Heart right ventricle (tissue), 16 donors: ENCODE measurements around the gene PMEL. TPM values are rescaled to one million over a fixed set of nuclear protein-coding genes. Genes with fewer than 3 reads are reported as not detected.
"Not testable (repeated sequence)": the region's sequence is repeated elsewhere in the genome, so short reads cannot be mapped to it uniquely, and the experiment has no call there.

Experiments
- ATAC-seq, 8 donors: fragments of 200-7000 bp; cut with Tn5 transposase; one replicate each; pipeline ENCODE4 v1.9.1; 2020; ENCODE audit warnings: mild to moderate bottlenecking in 8 of 8, moderate library complexity in 8 of 8, moderate number of reproducible peaks in 1 of 8
- DNase-seq, 2 donors: peaks; one replicate each; pipeline ENCODE4 v3.0.0-alpha.2; 2020
- H3K27ac ChIP-seq, 10 donors: fragments of 200-600 bp; sonication (generic) in 2 of 10; one replicate each; pipeline versions ENCODE4 v1.5.0 to v1.8.0; 2020 to 2022; ENCODE audit warnings: mild to moderate bottlenecking in 3 of 10
- H3K27me3 ChIP-seq, 7 donors: fragments of 200-600 bp; one replicate each; pipeline ENCODE4 v1.8.0; 2021 to 2022; ENCODE audit warnings: mild to moderate bottlenecking in 2 of 7
- H3K36me3 ChIP-seq, 9 donors: fragments of 200-600 bp; sonication (generic) in 1 of 9; one replicate each; pipeline versions ENCODE4 v1.5.0 to v1.8.0; 2020 to 2022; ENCODE audit warnings: mild to moderate bottlenecking in 2 of 9
- H3K4me1 ChIP-seq, 9 donors: fragments of 200-600 bp; sonication (generic) in 1 of 9; one replicate each; pipeline versions ENCODE4 v1.5.0 to v1.8.0; 2020 to 2022; ENCODE audit warnings: mild to moderate bottlenecking in 4 of 9
- H3K4me3 ChIP-seq, 10 donors: fragments of 200-600 bp; sonication (generic) in 2 of 10; one replicate each; pipeline versions ENCODE4 v1.5.0 to v1.8.0; 2020 to 2022; ENCODE audit warnings: mild to moderate bottlenecking in 7 of 10, moderate library complexity in 2 of 10
- H3K9me3 ChIP-seq, 11 donors: fragments of 200-600 bp in 10 of 11; sonication (generic) in 2 of 11; one replicate each; pipeline versions ENCODE4 v1.5.0 to v1.8.0; 2013 to 2022; ENCODE audit warnings: mild to moderate bottlenecking in 2 of 11, control low read depth in 1 of 11, moderate library complexity in 1 of 11
- WGBS, 2 donors: extraction: QIAGEN DNeasy Blood & Tissue Kit; methylation state at CpG; one replicate each; pipeline ENCODE4 v1.1.7; 2013; ENCODE audit warnings: inconsistent platforms in 1 of 2; 5-methylcytosine and 5-hydroxymethylcytosine counted together
- intact Hi-C, 10 donors: fragments of 100-400 bp; cut with DNase I; formaldehyde crosslinking; loops; one replicate each; pipeline versions ENCODE4 v1.11.1 to v1.14.2; 2022
- polyA plus RNA-seq, 2 donors: library from polyadenylated mRNA; stranded (reverse); fragments of 200-250 nt; gene quantifications; one replicate each; pipeline ENCODE4 v1.2.3, GENCODE V29; 2013
- total RNA-seq, 10 donors: library from RNA; stranded (reverse); fragmentation: NEBNext Ultra II Directional in 3 of 10; extraction: Animal tissue kit (Norgen Biotek cat#: 25700) in 3 of 10; gene quantifications; one replicate each; pipeline versions ENCODE4 v1.2.1 to v1.2.4, GENCODE V29; 2021 to 2023
- TF ChIP-seq, protein P1 (sequence below), 9 donors: fragments of 200-600 bp; sonication (generic) in 2 of 9; IDR thresholded peaks; one replicate each; pipeline versions ENCODE4 v1.5.0 to v1.8.0; 2021 to 2022; ENCODE audit warnings: antibody characterized with exemption in 9 of 9, mild to moderate bottlenecking in 5 of 9, moderate library complexity in 1 of 9
- donor health status: Arrhythmogenic right ventricular cardiomyopathy.
- donor health status: ischemic (EF 13 %, LVEDD 7.1; RV severe dilation, severe dysfunction).
- donor health status: healthy with polysubstance abuse.
- donor health status: DM: no; HTN: yes; CAD: no.
- donor health status: DM: no; HTN: no; CAD: no.
- donor health status: ischemic (EF 25% LVEDD 6.9; RV normal size, moderate dysfunction).
- donor health status: ischemic (EF 25% LVEDD 5.7; RV mildly dilated, moderate dysfunction).
- donor health status: healthy.
- donor health status: DM: yes; HTN: yes; CAD: no.
- donor health status: Ischemic cardiomyopathy.
- donor health status: ischemic (EF 35%, LVEDD 5.7; RV mildly dilated, moderate dysfunction).
- donor health status: nonischemic (EF 11% LVEDD 7.7; RV severe dilation, severe dysfunction).
- donor health status: DM: yes; HTN: yes; CAD: no.
- donor health status: PGD.
- donor health status: ischemic (EF 29% LVEDD 5.4; RV normal size, mild dysfunction).
- donor health status: nonischemic (EF 23%, LVEDD 6.1; RV moderate dilation, normal function).

PMEL gene
- total and polyA plus RNA-seq, 12 donors = 0.26 to 1.3 (median 0.58) TPM

DNA sequence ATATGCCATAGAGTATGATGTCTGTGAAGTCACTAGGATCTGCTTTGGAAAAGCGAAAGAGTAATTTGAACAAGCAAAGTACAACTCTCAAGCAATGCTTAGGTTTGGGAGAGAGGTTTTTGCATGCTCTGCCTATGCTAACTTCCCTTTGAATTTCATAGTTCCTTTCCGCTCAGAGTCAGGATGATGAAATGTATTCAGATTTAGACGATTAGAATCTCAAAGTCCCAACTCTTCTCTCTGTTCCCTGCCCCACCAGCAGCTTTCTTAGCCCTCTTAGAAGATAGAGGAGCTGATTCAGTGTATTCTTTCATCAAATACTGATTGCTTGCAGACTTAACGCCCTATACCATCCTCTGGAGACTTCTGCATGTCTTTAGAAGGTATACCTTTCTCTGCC is 19.5 kb upstream of the PMEL start:
- intact Hi-C loops = no loop called here
- 91 to 93% methylated on average over 4 of the region's 4 CpGs for WGBS, 2 donors

DNA sequence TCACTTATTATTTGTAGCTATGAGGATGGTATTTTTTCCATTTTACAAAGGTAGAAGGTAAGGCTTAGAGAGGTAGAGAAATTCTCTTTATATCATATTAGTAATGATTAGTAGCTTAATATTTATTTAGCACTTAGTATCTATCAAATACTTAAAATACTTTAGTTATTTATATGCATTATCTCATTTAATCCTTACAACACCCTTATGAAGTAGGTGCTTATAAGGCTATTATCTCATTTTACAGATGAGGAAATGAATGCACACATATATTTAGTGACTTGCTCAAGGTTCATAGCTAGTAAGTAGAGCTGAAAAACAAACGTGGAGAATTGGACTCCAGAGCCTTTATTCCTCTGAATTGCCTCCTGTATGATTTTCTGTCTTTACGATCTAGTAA is 19.0 kb upstream of the PMEL start:
- TF ChIP-seq, protein P1, sequence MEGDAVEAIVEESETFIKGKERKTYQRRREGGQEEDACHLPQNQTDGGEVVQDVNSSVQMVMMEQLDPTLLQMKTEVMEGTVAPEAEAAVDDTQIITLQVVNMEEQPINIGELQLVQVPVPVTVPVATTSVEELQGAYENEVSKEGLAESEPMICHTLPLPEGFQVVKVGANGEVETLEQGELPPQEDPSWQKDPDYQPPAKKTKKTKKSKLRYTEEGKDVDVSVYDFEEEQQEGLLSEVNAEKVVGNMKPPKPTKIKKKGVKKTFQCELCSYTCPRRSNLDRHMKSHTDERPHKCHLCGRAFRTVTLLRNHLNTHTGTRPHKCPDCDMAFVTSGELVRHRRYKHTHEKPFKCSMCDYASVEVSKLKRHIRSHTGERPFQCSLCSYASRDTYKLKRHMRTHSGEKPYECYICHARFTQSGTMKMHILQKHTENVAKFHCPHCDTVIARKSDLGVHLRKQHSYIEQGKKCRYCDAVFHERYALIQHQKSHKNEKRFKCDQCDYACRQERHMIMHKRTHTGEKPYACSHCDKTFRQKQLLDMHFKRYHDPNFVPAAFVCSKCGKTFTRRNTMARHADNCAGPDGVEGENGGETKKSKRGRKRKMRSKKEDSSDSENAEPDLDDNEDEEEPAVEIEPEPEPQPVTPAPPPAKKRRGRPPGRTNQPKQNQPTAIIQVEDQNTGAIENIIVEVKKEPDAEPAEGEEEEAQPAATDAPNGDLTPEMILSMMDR (IDR thresholded peaks at IDR 0.05) = no peak
- Histone ChIP-seq H3K27ac (no peak overlapping the region), H3K36me3 (peaks cover 0 to 98% (median 28%) of the 10 kb centered on the region in 9 donors), H3K9me3 (no peaks in the 10 kb centered on the region), H3K4me3 (no peak overlapping the region), H3K27me3 (no peaks in the 10 kb centered on the region), H3K4me1 (peaks cover 0 to 24% (median 0%) of the 10 kb centered on the region in 9 donors)
- WGBS, 2 donors = 61 to 67% methylated on average over 2 of the region's 2 CpGs
- intact Hi-C loops = no loop called here
- DNase-seq = no peak
- no peak for ATAC-seq

More for the DNA sequence above, 19.5 kb upstream of the PMEL start:
- no peak overlapping the region for H3K27ac ChIP-seq
- DNase-seq (no peak), ATAC-seq (no peak)
- H3K36me3 ChIP-seq = peaks cover 0 to 100% (median 29%) of the 10 kb centered on the region in 9 donors
- H3K27me3 ChIP-seq = no peaks in the 10 kb centered on the region
- H3K9me3 ChIP-seq = no peaks in the 10 kb centered on the region
- H3K4me1 ChIP-seq = peaks cover 0 to 24% (median 0%) of the 10 kb centered on the region in 9 donors
- no peak overlapping the region for H3K4me3 ChIP-seq
- TF ChIP-seq, protein P1 (IDR thresholded peaks at IDR 0.05) = no peak

DNA sequence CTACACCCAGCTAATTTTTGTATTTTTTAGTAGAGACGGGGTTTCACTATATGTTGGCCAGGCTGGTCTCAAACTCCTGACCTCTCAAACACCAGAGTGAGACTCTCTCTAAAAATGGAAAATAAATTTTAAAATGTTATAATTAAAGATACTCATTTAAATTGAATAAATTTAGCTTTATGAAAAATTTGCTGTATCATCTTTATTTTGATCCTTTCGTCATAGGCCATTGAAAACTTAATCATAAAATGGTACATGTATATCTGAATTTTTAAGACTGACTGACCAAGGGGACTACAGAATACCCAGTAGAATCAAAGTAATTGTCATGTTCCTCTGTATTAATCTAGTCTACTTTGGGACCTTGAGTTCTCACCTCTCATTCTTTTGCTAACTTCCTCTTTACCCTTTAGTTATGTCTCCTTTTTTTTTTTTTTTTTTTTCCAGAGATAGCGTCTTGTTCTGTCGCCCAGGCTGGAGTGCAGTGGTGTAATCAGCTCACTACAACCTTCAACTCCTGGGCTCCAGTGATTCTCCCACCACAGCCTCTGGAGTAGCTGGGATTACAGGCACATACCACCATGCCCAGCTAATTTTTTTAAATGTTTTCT is 17.5 kb upstream of the PMEL start:
- H3K36me3 ChIP-seq = peaks cover 0 to 93% (median 19%) of the 10 kb centered on the region in 9 donors
- 70 to 78% methylated on average over 4 of the region's 4 CpGs for WGBS, 2 donors
- ATAC-seq = peak in 3 of 8 donors; percentile 26 to 48 (median 39)

DNA sequence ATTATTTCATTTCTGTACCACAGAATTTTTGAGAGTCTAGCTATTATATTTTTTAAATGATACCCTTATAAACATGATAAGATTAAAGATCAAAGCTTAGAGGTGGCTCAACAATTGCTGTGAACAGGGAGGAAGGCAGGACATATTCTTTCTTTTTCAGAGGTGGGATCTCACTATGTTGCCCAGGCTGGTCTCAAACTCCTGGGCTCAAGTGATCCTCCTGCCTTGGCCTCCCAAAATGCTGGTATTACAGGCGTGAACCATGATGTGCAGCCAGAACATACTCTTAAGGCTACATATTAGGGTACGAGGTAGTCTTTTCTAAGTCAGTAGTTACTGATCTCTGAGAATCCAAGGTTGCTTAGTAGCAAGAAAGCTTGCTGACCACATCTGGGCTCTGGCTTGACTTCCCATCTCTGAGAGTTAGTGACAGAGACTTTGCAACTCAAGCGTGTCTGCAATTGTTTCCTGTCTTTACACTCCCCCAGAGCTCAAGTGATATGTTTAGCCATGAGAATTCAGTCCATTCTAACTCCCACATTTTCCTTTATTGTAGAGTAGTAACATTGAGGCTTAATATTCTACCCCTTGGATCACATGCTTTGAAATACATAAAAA is 16.6 kb upstream of the PMEL start:
- ATAC-seq (no peak), DNase-seq (no peak)
- H3K9me3 ChIP-seq = no peaks in the 10 kb centered on the region
- H3K4me1 ChIP-seq = peaks cover 0 to 34% (median 6%) of the 10 kb centered on the region in 9 donors
- H3K27ac ChIP-seq = no peak overlapping the region
- peaks cover 0 to 85% (median 14%) of the 10 kb centered on the region in 9 donors for H3K36me3 ChIP-seq
- H3K4me3 ChIP-seq = no peak overlapping the region
- no peaks in the 10 kb centered on the region for H3K27me3 ChIP-seq
- intact Hi-C loops = no loop called here
- TF ChIP-seq, protein P1 (IDR thresholded peaks at IDR 0.05) = no peak
- WGBS, 2 donors = 63 to 66% methylated on average over 3 of the region's 3 CpGs

More for the DNA sequence above, 17.5 kb upstream of the PMEL start:
- no peak for DNase-seq
- peaks cover 0 to 29% (median 0%) of the 10 kb centered on the region in 9 donors for H3K4me1 ChIP-seq
- H3K4me3 ChIP-seq = no peak overlapping the region
- intact Hi-C loops = no loop called here
- no peaks in the 10 kb centered on the region for H3K27me3 ChIP-seq
- peak overlapping the region in 1 of 10 donors; percentile 36 for H3K27ac ChIP-seq
- no peaks in the 10 kb centered on the region for H3K9me3 ChIP-seq
- TF ChIP-seq, protein P1 (IDR thresholded peaks at IDR 0.05) = no peak

DNA sequence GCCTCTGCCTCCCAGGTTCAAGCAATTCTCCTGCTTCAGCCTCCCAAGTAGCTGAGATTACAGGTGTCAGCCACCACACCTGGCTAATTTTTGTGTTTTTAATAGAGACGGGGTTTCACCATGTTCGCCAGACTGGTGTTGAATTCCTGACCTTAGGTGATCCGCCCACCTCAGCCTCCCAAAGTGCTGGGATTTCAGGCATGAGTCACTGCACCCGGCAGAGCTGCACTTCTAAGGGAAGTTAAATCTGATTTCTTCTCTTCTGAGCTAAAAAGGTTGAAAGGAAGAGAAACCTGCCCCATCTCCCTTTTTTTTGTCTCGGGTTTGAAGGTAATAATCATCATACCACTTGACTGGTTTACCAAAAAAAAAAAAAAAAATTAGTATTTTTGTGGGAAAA is 16.0 kb upstream of the PMEL start:
- Histone ChIP-seq H3K36me3 (peaks cover 0 to 83% (median 14%) of the 10 kb centered on the region in 9 donors), H3K4me1 (peaks cover 0 to 40% (median 10%) of the 10 kb centered on the region in 9 donors)
- H3K27ac ChIP-seq, ATAC-seq, H3K27me3 ChIP-seq, intact Hi-C loops, H3K9me3 ChIP-seq, DNase-seq, H3K4me3 ChIP-seq: not testable (repeated sequence)
- WGBS, 2 donors = 78% methylated on average over 5 of the region's 5 CpGs
